ENCODE results near the gene FBXO47. TPM values are rescaled to one million over a fixed set of nuclear protein-coding genes. Genes with fewer than 3 reads are reported as not detected.

Gene FBXO47
- total and polyA plus RNA-seq, 2 donors (not counting 1 experiment from before 2014, with no cell fraction given): not detected

DNA sequence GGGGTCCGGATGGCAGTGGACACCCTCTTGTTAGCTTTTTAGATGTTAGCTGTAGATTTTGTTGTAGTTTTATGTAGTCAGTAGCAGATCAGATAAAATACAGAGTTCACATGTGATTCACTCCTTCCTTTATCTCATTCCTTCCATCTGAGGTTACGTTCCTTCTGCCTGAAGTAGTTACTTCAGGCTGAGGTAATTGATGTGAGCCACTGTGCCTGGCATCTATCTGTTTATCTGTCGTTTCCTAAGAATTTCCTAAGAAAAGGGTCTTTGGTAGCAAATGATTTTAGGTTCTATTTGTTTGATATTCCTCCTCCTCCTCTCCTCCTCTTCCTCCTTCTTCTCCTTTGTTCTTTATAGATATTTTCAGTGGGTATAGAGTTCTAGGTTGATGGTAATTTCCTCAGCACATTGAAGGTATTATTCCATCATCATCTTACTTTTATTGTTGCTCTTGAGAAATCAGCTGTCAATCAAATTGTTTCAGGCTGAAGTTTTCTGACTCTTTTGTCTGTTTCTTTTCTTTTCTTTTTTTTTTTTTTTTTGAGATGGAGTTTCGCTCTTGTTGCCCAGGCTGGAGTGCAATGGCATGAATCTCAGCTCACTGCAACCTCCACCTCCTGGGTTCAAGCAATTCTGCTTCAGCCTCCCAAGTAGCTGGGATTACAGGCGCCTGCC is 29.6 kb upstream of the FBXO47 start:
- Histone ChIP-seq H3K27ac (ENCODE audit: low read length in 2 of 2) (no peak overlapping the region), H2AFZ (ENCODE audit: insufficient read depth, low read depth, low read length, poor library complexity, severe bottlenecking) (no peak overlapping the region), H3K4me3 (ENCODE audit: control extremely low read depth in 1 of 5, extremely low read depth in 1 of 5, insufficient read depth in 1 of 5, low read depth in 2 of 5, low read length in 4 of 5) (no peak overlapping the region), H3K9ac (ENCODE audit: low read length) (no peak overlapping the region), H3K27me3 (replicated peaks in 1 of 4; ENCODE audit: control extremely low read depth in 1 of 4, control insufficient read depth in 3 of 4, insufficient read depth in 4 of 4, low read length in 3 of 4) (peaks cover 0 to 9% (median 0%) of the 10 kb centered on the region in 4 experiments), H4K20me1 (ENCODE audit: control insufficient read depth, insufficient read depth, low read length, poor library complexity, severe bottlenecking) (no peaks in the 10 kb centered on the region), H3K36me3 (replicated peaks in 1 of 2; ENCODE audit: control extremely low read depth in 1 of 2, control insufficient read depth in 1 of 2, extremely low read depth in 1 of 2, insufficient read depth in 2 of 2, low read length in 1 of 2) (no peaks in the 10 kb centered on the region), H3K79me2 (ENCODE audit: control insufficient read depth, insufficient read depth, low read length) (no peaks in the 10 kb centered on the region), H3K9me3 (ENCODE audit: control extremely low read depth in 1 of 3, control insufficient read depth in 2 of 3, insufficient read depth in 1 of 3, low read length in 2 of 3) (peaks cover 0 to 28% (median 10%) of the 10 kb centered on the region in 3 donors), H3K4me2 (replicated peaks; ENCODE audit: low read depth, low read length, poor library complexity, severe bottlenecking) (no peak overlapping the region), H3K4me1 (ENCODE audit: control insufficient read depth in 2 of 2, insufficient read depth in 2 of 2, low read length in 2 of 2) (no peaks in the 10 kb centered on the region)
- no CpG with 5 or more reads among the region's 5 CpGs for WGBS (ENCODE audit: insufficient coverage)
- Mint-ChIP-seq H3K27ac (no peak overlapping the region), H3K4me1 (no peaks in the 10 kb centered on the region), H3K27me3 (peaks cover 21% of the 10 kb centered on the region), H3K4me3 (no peak overlapping the region), H3K9me3 (ENCODE audit: insufficient read depth) (peaks cover 8% of the 10 kb centered on the region)
- ATAC-seq (ENCODE audit: low read depth) (no peak), DNase-seq (no peak)
- CTCF ChIA-PET: interaction anchor here (0.7 to 1.6 kb wide), 2 partner anchors 14 to 178 kb away, joined by 3 to 6 read pairs; no protein-coding TSS in a partner anchor
- POLR2A ChIA-PET: no interaction called here
- TF ChIP-seq CTCF (IDR thresholded peaks at IDR 0.05) (no peak), EZH2 (IDR thresholded peaks at IDR 0.05; ENCODE audit: borderline replicate concordance, insufficient read depth, low read depth, low read length, poor library complexity, severe bottlenecking) (no peak)
- intact Hi-C loops (cut with micrococcal nuclease): no loop called here

- H3K36me3 ChIP-seq (replicated peaks in 1 of 2; ENCODE audit: control extremely low read depth in 1 of 2, control insufficient read depth in 1 of 2, extremely low read depth in 1 of 2, insufficient read depth in 2 of 2, low read length in 1 of 2): no peaks in the 10 kb centered on the region
- TF ChIP-seq EZH2 (IDR thresholded peaks at IDR 0.05; ENCODE audit: borderline replicate concordance, insufficient read depth, low read depth, low read length, poor library complexity, severe bottlenecking) (no peak), CTCF (IDR thresholded peaks at IDR 0.05) (no peak)
- no peak for ATAC-seq (ENCODE audit: low read depth)
- DNase-seq: no peak
- no peak overlapping the region for H3K4me2 ChIP-seq (replicated peaks; ENCODE audit: low read depth, low read length, poor library complexity, severe bottlenecking)
- no peak overlapping the region for H3K4me3 ChIP-seq (ENCODE audit: control extremely low read depth in 1 of 5, extremely low read depth in 1 of 5, insufficient read depth in 1 of 5, low read depth in 2 of 5, low read length in 4 of 5)
- peaks cover 0 to 28% (median 10%) of the 10 kb centered on the region in 3 donors for H3K9me3 ChIP-seq (ENCODE audit: control extremely low read depth in 1 of 3, control insufficient read depth in 2 of 3, insufficient read depth in 1 of 3, low read length in 2 of 3)
- no peak overlapping the region for H2AFZ ChIP-seq (ENCODE audit: insufficient read depth, low read depth, low read length, poor library complexity, severe bottlenecking)
- no peaks in the 10 kb centered on the region for H3K4me1 ChIP-seq (ENCODE audit: control insufficient read depth in 2 of 2, insufficient read depth in 2 of 2, low read length in 2 of 2)
- CTCF ChIA-PET: interaction anchor here (0.7 to 1.2 kb wide), 3 partner anchors 26 to 551 kb away, joined by 3 to 4 read pairs (median 4); no protein-coding TSS in a partner anchor
- Mint-ChIP-seq H3K4me1 (no peaks in the 10 kb centered on the region), H3K27ac (no peak overlapping the region), H3K4me3 (no peak overlapping the region), H3K27me3 (peaks cover 15% of the 10 kb centered on the region), H3K9me3 (ENCODE audit: insufficient read depth) (peaks cover 8% of the 10 kb centered on the region)
- no peaks in the 10 kb centered on the region for H4K20me1 ChIP-seq (ENCODE audit: control insufficient read depth, insufficient read depth, low read length, poor library complexity, severe bottlenecking)
- H3K79me2 ChIP-seq (ENCODE audit: control insufficient read depth, insufficient read depth, low read length): no peaks in the 10 kb centered on the region
- POLR2A ChIA-PET: no interaction called here
- intact Hi-C loops (cut with micrococcal nuclease): no loop called here
- no peak overlapping the region for H3K27ac ChIP-seq (ENCODE audit: low read length in 2 of 2)
- H3K27me3 ChIP-seq (replicated peaks in 1 of 4; ENCODE audit: control extremely low read depth in 1 of 4, control insufficient read depth in 3 of 4, insufficient read depth in 4 of 4, low read length in 3 of 4): peaks cover 0 to 4% (median 0%) of the 10 kb centered on the region in 4 experiments
- no CpG with 5 or more reads among the region's 2 CpGs for WGBS (ENCODE audit: insufficient coverage)
- H3K9ac ChIP-seq (ENCODE audit: low read length): no peak overlapping the region
Observed at GRCh38 chr17:38994026-38994425, 26.8 kb upstream of the FBXO47 start.
